H1 (cell line): ENCODE measurements around the gene DNAJB8.

Source experiments
- BCL11A ChIP-seq, 2 experiments: IDR thresholded peaks; one replicate each; pipeline ENCODE4 v1.6.1; 2011; ENCODE audit warnings: low read depth in 2 of 2, low read length in 2 of 2, mild to moderate bottlenecking in 2 of 2
- CBX5 ChIP-seq: fragments of 300-800, 300-1000 bp; sonication (generic); IDR thresholded peaks from 2 replicates; pipeline ENCODE4 v1.7.1; 2016; ENCODE audit warnings: antibody characterized with exemption, low read length, low read depth
- GABPA ChIP-seq: IDR thresholded peaks from 2 replicates; pipeline ENCODE4 v1.6.1; 2011; ENCODE audit warnings: mild to moderate bottlenecking, low read length, moderate library complexity, borderline replicate concordance; ENCODE audit not compliant: insufficient read depth
- GTF2F1 ChIP-seq: IDR thresholded peaks from 2 replicates; pipeline ENCODE4 v1.6.1; 2012; ENCODE audit warnings: low read depth, low read length, improper control_type of control experiment, borderline replicate concordance
- JUN ChIP-seq: IDR thresholded peaks from 2 replicates; pipeline ENCODE4 v1.6.1; 2011; ENCODE audit warnings: low read depth, mild to moderate bottlenecking, improper control_type of control experiment, low read length
- KDM5A ChIP-seq: fragments of 200-600 bp; IDR thresholded peaks from 2 replicates; pipeline ENCODE4 v1.7.1; 2012; ENCODE audit warnings: mild to moderate bottlenecking, low read length, inconsistent platforms, mixed read lengths
- PHF8 ChIP-seq: fragments of 200-600 bp; sonication (generic); conservative IDR thresholded peaks from 2 replicates; pipeline ENCODE4 v1.7.1; 2012; ENCODE audit warnings: low read depth, mild to moderate bottlenecking, inconsistent platforms, low read length, moderate library complexity
- RAD21 ChIP-seq, 2 experiments: IDR thresholded peaks in 1 of 2; conservative IDR thresholded peaks in 1 of 2; 2 replicates each; pipeline ENCODE4 v1.6.1; 2011; ENCODE audit warnings: low read depth in 2 of 2, low read length in 2 of 2, improper control_type of control experiment in 1 of 2, inconsistent platforms in 1 of 2, mild to moderate bottlenecking in 1 of 2, moderate library complexity in 1 of 2
- RNF2 ChIP-seq: fragments of 200-900, 300-1000 bp; sonication (generic); IDR thresholded peaks from 2 replicates; pipeline ENCODE4 v1.7.1; 2016; ENCODE audit warnings: borderline replicate concordance, low read depth, mild to moderate bottlenecking, antibody characterized with exemption, low read length; ENCODE audit not compliant: poor library complexity, severe bottlenecking; ENCODE audit errors: missing control alignments
- SIN3A ChIP-seq, 2 experiments: IDR thresholded peaks in 1 of 2; conservative IDR thresholded peaks in 1 of 2; 2 replicates each; pipeline ENCODE4 v1.6.1; 2011 to 2012; ENCODE audit warnings: low read length in 2 of 2, improper control_type of control experiment in 1 of 2, low read depth in 1 of 2, mild to moderate bottlenecking in 1 of 2
- TF ChIP-seq, protein P1 (sequence below): IDR thresholded peaks from 2 replicates; pipeline ENCODE4 v1.6.1; 2011; ENCODE audit warnings: low read depth, mild to moderate bottlenecking, low read length; ENCODE audit not compliant: insufficient read depth
- TF ChIP-seq, protein P2 (sequence below), 3 experiments: IDR thresholded peaks; 1 replicate in 2 of 3; 2 replicates in 1 of 3; pipeline versions ENCODE4 v1.5.1 to v1.6.1; 2011; ENCODE audit warnings: low read length in 3 of 3, mild to moderate bottlenecking in 3 of 3, inconsistent platforms in 2 of 3, low read depth in 1 of 3, moderate library complexity in 1 of 3; ENCODE audit not compliant: insufficient read depth in 1 of 3; ENCODE audit errors: control extremely low read depth in 1 of 3
- TF ChIP-seq, protein P3 (sequence below): IDR thresholded peaks from 2 replicates; pipeline ENCODE4 v1.6.1; 2012; ENCODE audit warnings: inconsistent platforms

DNA sequence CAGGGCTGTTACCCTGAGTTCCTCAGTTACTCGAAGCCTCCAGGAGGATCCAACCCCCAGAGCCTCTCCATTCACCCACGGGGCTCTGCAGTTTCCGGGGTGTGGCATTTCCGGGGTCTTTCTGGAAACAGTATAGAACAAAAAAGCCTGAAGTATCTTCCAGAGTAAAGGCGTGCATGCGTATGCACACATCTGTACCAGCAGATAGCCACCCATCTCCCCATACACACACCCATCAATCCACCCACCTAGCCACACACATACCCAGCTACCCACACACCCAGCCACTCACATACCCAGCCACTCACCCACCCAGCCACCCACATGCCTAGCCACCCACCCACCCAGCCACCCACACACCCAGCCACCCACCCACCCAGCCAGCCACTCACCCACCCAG, 2.9 kb upstream of the DNAJB8 start:
- TF ChIP-seq JUN (no peak), PHF8 (no peak), GABPA (no peak), BCL11A (IDR thresholded peaks at IDR 0.05; ENCODE audit: low read depth in 2 of 2, low read length in 2 of 2) (no peak), GTF2F1 (no peak), RAD21 (IDR thresholded peaks at IDR 0.05 in 1 of 2, conservative IDR thresholded peaks at IDR 0.05 in 1 of 2; ENCODE audit: low read depth in 2 of 2, low read length in 2 of 2) (no peak), KDM5A (no peak), CBX5 (no peak), SIN3A (conservative IDR thresholded peaks at IDR 0.05 in 1 of 2, IDR thresholded peaks at IDR 0.05 in 1 of 2; ENCODE audit: low read depth in 1 of 2, low read length in 2 of 2) (no peak), RNF2 (no peak)
- TF ChIP-seq, protein P1, sequence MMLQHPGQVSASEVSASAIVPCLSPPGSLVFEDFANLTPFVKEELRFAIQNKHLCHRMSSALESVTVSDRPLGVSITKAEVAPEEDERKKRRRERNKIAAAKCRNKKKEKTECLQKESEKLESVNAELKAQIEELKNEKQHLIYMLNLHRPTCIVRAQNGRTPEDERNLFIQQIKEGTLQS, result no peak
- TF ChIP-seq, protein P2, sequence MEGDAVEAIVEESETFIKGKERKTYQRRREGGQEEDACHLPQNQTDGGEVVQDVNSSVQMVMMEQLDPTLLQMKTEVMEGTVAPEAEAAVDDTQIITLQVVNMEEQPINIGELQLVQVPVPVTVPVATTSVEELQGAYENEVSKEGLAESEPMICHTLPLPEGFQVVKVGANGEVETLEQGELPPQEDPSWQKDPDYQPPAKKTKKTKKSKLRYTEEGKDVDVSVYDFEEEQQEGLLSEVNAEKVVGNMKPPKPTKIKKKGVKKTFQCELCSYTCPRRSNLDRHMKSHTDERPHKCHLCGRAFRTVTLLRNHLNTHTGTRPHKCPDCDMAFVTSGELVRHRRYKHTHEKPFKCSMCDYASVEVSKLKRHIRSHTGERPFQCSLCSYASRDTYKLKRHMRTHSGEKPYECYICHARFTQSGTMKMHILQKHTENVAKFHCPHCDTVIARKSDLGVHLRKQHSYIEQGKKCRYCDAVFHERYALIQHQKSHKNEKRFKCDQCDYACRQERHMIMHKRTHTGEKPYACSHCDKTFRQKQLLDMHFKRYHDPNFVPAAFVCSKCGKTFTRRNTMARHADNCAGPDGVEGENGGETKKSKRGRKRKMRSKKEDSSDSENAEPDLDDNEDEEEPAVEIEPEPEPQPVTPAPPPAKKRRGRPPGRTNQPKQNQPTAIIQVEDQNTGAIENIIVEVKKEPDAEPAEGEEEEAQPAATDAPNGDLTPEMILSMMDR (IDR thresholded peaks at IDR 0.05; ENCODE audit: control extremely low read depth in 1 of 3, insufficient read depth in 1 of 3, low read depth in 1 of 3, low read length in 3 of 3), result no peak
- TF ChIP-seq, protein P3, sequence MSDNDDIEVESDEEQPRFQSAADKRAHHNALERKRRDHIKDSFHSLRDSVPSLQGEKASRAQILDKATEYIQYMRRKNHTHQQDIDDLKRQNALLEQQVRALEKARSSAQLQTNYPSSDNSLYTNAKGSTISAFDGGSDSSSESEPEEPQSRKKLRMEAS, result no peak
